ENCODE results near the gene SORBS1.

DNA sequence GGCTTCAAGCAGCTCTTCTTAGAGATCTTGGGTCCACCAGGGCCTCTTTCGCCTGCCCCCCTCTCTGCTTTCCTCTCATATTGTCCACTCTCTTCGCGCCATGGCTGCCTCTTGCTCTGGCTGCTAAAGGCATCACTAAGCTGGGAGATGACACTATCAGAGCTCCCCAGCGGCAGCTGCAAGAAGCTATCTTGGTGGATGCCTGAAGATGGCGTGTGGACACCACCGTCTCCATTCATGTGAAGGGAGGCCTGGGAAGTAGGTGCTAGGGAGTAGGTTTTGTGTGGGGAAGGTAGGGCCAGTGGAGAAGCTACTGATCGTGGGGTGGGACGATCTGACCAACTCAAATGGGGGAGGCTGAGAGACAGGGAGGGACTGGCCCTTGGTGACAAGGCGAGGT lies 224.5 kb downstream of the SORBS1 start:
- TF ChIP-seq, protein P1, sequence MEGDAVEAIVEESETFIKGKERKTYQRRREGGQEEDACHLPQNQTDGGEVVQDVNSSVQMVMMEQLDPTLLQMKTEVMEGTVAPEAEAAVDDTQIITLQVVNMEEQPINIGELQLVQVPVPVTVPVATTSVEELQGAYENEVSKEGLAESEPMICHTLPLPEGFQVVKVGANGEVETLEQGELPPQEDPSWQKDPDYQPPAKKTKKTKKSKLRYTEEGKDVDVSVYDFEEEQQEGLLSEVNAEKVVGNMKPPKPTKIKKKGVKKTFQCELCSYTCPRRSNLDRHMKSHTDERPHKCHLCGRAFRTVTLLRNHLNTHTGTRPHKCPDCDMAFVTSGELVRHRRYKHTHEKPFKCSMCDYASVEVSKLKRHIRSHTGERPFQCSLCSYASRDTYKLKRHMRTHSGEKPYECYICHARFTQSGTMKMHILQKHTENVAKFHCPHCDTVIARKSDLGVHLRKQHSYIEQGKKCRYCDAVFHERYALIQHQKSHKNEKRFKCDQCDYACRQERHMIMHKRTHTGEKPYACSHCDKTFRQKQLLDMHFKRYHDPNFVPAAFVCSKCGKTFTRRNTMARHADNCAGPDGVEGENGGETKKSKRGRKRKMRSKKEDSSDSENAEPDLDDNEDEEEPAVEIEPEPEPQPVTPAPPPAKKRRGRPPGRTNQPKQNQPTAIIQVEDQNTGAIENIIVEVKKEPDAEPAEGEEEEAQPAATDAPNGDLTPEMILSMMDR (tag by site-specific recombination; IDR thresholded peaks at IDR 0.05) = 0 out of 2 replicates have a peak, but pooled peaks have one; percentile 15
- no peak for TF ChIP-seq ZNF785 (tag by site-specific recombination; IDR thresholded peaks at IDR 0.05)
- TF ChIP-seq, protein P2, sequence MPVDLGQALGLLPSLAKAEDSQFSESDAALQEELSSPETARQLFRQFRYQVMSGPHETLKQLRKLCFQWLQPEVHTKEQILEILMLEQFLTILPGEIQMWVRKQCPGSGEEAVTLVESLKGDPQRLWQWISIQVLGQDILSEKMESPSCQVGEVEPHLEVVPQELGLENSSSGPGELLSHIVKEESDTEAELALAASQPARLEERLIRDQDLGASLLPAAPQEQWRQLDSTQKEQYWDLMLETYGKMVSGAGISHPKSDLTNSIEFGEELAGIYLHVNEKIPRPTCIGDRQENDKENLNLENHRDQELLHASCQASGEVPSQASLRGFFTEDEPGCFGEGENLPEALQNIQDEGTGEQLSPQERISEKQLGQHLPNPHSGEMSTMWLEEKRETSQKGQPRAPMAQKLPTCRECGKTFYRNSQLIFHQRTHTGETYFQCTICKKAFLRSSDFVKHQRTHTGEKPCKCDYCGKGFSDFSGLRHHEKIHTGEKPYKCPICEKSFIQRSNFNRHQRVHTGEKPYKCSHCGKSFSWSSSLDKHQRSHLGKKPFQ (tag by site-specific recombination; IDR thresholded peaks at IDR 0.05) = no peak
- no peak for TF ChIP-seq ZNF510 (tag by site-specific recombination; IDR thresholded peaks at IDR 0.05; ENCODE audit: insufficient replicate concordance)
- TF ChIP-seq ZNF10 (tag by site-specific recombination; IDR thresholded peaks at IDR 0.05) = no peak
- no peak for TF ChIP-seq ZNF843 (tag by site-specific recombination; IDR thresholded peaks at IDR 0.05)
- no peak for TF ChIP-seq ZNF792 (tag by site-specific recombination; IDR thresholded peaks at IDR 0.05)
- no peak for TF ChIP-seq KLF8 (tag by site-specific recombination; IDR thresholded peaks at IDR 0.05)
- no peak for TF ChIP-seq ZNF350 (tag by site-specific recombination; IDR thresholded peaks at IDR 0.05)
- TF ChIP-seq ZNF423 (tag by site-specific recombination; IDR thresholded peaks at IDR 0.05) = no peak
- no peak for TF ChIP-seq ZNF473 (tag by site-specific recombination; IDR thresholded peaks at IDR 0.05)
- TF ChIP-seq MYNN (tag by site-specific recombination; IDR thresholded peaks at IDR 0.05; ENCODE audit: borderline replicate concordance) = no peak

Data from HEK293 (cell line).